Measurements from ENCODE around the gene SIT1.

DNA sequence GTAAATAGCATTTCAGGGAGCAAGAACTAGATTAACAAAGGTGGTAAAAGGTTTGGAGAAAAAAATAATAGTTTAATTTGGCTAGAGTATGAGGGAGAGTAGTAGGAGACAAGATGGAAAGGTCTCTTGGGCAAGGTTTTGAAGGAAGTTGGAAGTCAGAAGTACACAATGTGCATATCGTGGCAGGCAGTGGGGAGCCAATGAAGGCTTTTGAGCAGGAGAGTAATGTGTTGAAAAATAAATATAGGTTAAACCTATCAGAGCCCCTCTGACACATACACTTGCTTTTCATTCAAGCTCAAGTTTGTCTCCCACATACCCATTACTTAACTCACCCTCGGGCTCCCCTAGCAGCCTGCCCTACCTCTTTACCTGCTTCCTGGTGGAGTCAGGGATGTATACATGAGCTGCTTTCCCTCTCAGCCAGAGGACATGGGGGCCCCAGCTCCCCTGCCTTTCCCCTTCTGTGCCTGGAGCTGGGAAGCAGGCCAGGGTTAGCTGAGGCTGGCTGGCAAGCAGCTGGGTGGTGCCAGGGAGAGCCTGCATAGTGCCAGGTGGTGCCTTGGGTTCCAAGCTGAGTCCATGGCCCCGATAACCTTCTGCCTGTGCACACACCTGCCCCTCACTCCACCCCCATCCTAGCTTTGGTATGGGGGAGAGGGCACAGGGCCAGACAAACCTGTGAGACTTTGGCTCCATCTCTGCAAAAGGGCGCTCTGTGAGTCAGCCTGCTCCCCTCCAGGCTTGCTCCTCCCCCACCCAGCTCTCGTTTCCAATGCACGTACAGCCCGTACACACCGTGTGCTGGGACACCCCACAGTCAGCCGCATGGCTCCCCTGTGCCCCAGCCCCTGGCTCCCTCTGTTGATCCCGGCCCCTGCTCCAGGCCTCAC lies 22.6 kb upstream of the SIT1 start, which contains the start of gene CA9:
- TF ChIP-seq POLR2AphosphoS5 (IDR thresholded peaks at IDR 0.05) = peak in 2 of 4 donors; percentile 35 to 38
- TF ChIP-seq, protein P1, sequence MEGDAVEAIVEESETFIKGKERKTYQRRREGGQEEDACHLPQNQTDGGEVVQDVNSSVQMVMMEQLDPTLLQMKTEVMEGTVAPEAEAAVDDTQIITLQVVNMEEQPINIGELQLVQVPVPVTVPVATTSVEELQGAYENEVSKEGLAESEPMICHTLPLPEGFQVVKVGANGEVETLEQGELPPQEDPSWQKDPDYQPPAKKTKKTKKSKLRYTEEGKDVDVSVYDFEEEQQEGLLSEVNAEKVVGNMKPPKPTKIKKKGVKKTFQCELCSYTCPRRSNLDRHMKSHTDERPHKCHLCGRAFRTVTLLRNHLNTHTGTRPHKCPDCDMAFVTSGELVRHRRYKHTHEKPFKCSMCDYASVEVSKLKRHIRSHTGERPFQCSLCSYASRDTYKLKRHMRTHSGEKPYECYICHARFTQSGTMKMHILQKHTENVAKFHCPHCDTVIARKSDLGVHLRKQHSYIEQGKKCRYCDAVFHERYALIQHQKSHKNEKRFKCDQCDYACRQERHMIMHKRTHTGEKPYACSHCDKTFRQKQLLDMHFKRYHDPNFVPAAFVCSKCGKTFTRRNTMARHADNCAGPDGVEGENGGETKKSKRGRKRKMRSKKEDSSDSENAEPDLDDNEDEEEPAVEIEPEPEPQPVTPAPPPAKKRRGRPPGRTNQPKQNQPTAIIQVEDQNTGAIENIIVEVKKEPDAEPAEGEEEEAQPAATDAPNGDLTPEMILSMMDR (IDR thresholded peaks at IDR 0.05) = no peak
- no peak for TF ChIP-seq EP300 (IDR thresholded peaks at IDR 0.05)

All from sigmoid colon (tissue), 4 donors.